Lower leg skin (tissue), 3 donors: ENCODE data around the gene OR5A1.

Source experiments
- CTCF ChIP-seq, 3 donors: fragments of 450-650 bp; IDR thresholded peaks; one replicate each; pipeline ENCODE4 v1.5.1; 2016; ENCODE audit warnings: antibody characterized with exemption in 3 of 3, mild to moderate bottlenecking in 3 of 3, moderate library complexity in 2 of 3
- POLR2A ChIP-seq, 2 donors: fragments of 450-650 bp; IDR thresholded peaks; one replicate each; pipeline ENCODE4 v1.6.1; 2016 to 2017; ENCODE audit warnings: antibody characterized with exemption in 2 of 2, mild to moderate bottlenecking in 1 of 2, moderate library complexity in 1 of 2

GRCh38 chr11:59480359-59480758 lies 44.1 kb downstream of the OR5A1 start:
- TF ChIP-seq POLR2A (IDR thresholded peaks at IDR 0.05) (no peak), CTCF (IDR thresholded peaks at IDR 0.05) (no peak)
